Transverse colon (tissue), 4 donors: ENCODE results near the gene NPEPL1.

Experiments
- EP300 ChIP-seq: sonication (generic); formaldehyde crosslinking; IDR thresholded peaks from one replicate; pipeline ENCODE4 v1.6.1; 2017; ENCODE audit warnings: antibody characterized with exemption, low read depth
- POLR2A ChIP-seq: fragments of 450-650 bp; IDR thresholded peaks from one replicate; pipeline ENCODE4 v1.6.1; 2016; ENCODE audit warnings: antibody characterized with exemption, mild to moderate bottlenecking, moderate library complexity
- POLR2AphosphoS5 ChIP-seq, 3 donors: sonication (generic); formaldehyde crosslinking; IDR thresholded peaks; one replicate each; pipeline ENCODE4 v1.6.1; 2016; ENCODE audit warnings: antibody characterized with exemption in 3 of 3
- TF ChIP-seq, protein P1 (sequence below), 5 experiments: fragments of 200-600 bp in 3 of 5; fragments of 450-650 bp in 2 of 5; sonication (generic) in 3 of 5; IDR thresholded peaks; 1 replicate in 2 of 5; 2 replicates in 3 of 5; pipeline ENCODE4 v1.5.1; 2016 to 2017; ENCODE audit warnings: antibody characterized with exemption in 5 of 5, inconsistent platforms in 3 of 5, mild to moderate bottlenecking in 2 of 5, moderate library complexity in 1 of 5

DNA sequence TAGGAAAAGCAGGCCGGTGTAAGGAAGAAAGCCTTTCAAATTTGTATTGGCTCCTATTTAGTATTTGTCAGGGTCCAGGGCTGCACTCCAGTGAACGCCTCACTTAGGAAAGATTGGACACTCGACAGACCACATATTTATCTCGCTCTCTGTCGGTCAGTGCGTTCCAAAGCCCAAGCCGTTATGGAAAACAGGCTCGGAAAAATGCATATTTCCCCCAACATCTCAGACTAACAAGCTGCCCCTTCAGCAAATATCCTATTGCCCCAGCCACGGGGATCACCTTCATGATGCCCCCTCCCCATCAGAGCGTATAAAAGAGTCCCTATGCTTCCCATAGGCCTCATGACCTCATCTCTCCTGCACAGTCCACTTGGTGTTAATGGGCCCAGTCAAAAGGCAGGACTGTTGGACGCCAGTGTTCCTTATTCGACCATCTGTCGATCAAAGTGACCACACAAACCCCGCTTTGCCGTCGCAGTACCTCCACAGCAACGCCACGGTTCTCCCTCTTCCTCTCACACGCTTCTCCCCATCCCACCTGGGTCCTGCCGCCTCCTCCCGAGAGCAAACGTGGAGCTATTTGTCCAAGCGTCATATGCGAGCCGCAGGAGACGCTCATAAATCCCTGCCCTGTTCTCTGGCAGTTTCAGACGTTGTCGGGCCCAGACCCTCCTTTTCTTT lies 63.3 kb downstream of the NPEPL1 start:
- no peak for TF ChIP-seq POLR2A
- TF ChIP-seq, protein P1, sequence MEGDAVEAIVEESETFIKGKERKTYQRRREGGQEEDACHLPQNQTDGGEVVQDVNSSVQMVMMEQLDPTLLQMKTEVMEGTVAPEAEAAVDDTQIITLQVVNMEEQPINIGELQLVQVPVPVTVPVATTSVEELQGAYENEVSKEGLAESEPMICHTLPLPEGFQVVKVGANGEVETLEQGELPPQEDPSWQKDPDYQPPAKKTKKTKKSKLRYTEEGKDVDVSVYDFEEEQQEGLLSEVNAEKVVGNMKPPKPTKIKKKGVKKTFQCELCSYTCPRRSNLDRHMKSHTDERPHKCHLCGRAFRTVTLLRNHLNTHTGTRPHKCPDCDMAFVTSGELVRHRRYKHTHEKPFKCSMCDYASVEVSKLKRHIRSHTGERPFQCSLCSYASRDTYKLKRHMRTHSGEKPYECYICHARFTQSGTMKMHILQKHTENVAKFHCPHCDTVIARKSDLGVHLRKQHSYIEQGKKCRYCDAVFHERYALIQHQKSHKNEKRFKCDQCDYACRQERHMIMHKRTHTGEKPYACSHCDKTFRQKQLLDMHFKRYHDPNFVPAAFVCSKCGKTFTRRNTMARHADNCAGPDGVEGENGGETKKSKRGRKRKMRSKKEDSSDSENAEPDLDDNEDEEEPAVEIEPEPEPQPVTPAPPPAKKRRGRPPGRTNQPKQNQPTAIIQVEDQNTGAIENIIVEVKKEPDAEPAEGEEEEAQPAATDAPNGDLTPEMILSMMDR (IDR thresholded peaks at IDR 0.05): no peak
- no peak for TF ChIP-seq EP300
- TF ChIP-seq POLR2AphosphoS5 (IDR thresholded peaks at IDR 0.05): no peak
